ENCODE measurements around the gene QRFP. TPM values are rescaled to one million over a fixed set of nuclear protein-coding genes. Genes with fewer than 3 reads are reported as not detected.

Gene QRFP
- total RNA-seq (2014; rRNA removed; shearing (Covaris generic); ENCODE audit: low replicate concordance), result not detected in 2 replicates

DNA sequence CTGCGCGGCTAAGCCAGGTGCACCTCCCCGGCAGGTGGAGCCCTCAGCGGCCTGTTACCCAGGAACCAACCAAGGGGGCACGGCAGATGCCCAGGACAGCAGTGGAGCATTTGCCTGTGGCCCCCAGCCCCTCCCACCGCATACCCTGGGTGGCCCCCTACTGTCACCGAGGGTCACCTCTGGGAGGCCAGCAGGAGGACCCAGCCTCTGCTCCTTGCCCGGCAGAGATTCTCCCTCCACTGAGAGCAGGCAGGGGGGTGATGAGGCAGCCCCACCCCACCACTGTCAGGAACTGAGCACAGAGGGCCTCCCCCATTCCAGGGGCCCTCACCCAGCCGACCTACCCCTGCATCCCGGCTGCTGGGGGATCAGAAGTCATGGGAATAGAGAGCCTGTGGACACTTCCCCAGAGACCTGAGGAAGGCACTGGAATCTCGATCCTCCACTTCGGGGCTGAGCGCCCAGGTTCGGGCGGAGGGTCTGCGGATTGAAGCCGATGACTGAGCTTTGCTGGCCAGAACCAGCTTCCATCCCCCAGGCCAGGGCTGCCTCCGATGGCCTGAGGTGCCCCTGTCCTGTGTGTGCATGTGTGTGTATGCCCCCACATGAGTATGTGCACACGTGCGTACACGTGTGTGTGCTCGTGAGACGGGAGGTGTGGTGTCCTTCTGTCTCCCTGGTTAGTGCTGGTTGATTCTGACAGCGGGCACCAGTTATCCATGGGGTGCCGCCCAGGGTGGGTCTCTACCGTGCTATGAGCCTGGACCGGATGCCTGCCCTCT is at the start of gene QRFP:
QRFP (minus strand) TSS at position 580 of the 782 bp plus-strand sequence. CDS start 2,974 bp downstream, outside the sequence.
- in situ Hi-C loops (cut with HindIII; ENCODE audit: low pct_unique_long_range_greater_than_20kb, low sequenced_read_pairs), result no loop called here
- DNase-seq (ENCODE audit: low read depth), result no peak

DNA sequence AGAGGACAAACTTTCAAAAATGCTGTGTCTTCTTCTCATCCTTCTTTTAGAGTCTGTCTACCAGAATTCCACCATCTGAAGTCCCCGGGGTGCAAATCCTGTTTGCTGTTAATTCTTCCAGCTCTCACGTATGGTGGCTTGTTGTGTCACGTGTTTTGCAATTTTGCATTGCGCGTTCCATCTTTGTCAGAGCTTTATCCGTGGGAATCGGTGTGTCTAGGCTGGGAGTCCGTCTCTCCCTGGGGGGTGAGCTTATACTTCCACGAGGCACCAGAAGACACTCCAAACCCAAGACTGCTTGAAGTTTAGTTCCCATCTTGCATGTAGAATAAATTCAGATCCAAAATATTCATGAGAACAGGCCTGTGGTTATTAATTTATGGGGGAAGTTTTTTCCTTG is 48.6 kb upstream of the QRFP start:
- in situ Hi-C loops (cut with HindIII; ENCODE audit: low pct_unique_long_range_greater_than_20kb, low sequenced_read_pairs), result no loop called here
- no peak for DNase-seq (ENCODE audit: low read depth)

DNA sequence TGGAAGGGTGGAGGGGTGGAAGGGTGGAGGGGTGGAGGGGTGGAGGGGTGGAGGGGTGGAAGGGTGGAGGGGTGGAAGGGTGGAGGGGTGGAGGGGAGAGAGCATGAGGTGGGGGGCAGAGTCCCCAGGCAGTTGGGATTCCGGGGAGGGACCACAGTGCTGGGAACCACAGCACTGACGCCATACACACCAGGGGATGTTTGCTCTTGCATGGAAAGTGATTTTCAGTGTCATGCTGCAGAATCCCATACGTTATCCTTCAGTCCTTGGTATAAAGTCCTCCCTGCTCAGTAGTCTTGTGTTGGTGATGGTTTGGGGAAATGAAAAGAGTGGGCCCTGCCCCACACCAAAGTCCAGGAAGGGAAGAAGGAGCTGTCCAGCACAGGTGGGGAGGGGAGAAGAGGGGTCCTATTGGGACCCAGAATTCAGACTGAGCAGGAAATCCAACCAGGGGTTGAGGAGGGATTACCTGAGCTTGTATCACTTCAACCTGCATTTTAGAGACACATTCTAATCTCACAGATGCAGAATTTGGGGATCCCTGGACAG is 48.0 kb upstream of the QRFP start:
- in situ Hi-C loops (cut with HindIII; ENCODE audit: low pct_unique_long_range_greater_than_20kb, low sequenced_read_pairs), result no loop called here
- no peak for DNase-seq (ENCODE audit: low read depth)

- DNase-seq (ENCODE audit: low read depth), result no peak
- in situ Hi-C loops (cut with HindIII; ENCODE audit: low pct_unique_long_range_greater_than_20kb, low sequenced_read_pairs), result no loop called here
These were observed 47.2 kb upstream of the QRFP start for GRCh38 chr9:130943777-130944176.

GRCh38 chr9:130943221-130943620 is 46.6 kb upstream of the QRFP start:
- in situ Hi-C loops (cut with HindIII; ENCODE audit: low pct_unique_long_range_greater_than_20kb, low sequenced_read_pairs), result no loop called here
- DNase-seq (ENCODE audit: low read depth), result no peak

DNA sequence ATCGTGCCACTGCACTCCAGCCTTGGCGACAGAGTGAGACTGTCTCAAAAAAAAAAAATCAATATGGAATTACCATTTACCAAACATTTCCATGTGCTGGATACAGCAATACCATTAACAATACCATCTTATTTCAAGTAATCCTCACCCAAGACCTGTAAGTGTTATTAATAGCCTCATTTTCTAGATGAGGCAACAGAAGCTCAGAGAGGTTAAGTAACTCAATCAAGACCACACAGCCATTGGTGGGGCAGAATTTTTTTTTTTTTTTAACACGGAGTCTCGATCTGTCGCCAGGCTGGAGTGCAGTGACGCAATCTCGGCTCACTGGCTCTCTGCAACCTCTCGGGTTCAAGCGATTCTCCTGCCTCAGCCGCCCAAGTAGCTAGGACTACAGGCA is 46.1 kb upstream of the QRFP start:
- no peak for DNase-seq (ENCODE audit: low read depth)
- in situ Hi-C loops (cut with HindIII; ENCODE audit: low pct_unique_long_range_greater_than_20kb, low sequenced_read_pairs), result no loop called here

DNA sequence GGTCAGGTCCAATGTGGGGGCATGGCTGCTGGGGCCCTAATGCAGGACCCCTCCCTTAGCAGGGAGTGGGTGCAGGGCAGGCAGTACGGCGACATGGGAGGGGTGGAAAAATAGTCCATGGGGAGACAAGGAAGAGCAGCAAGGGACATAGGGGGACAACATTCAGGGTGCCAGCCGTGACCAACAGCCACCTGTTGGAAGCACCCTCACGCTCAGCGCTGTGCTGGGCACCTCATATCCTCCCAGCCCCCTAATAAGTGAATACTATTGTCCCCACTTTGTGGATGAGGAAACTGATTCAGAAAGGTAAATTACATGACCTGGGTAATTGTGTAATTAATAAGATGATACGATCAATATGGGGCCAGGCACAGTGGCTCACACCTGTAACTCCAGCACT is 45.5 kb upstream of the QRFP start:
- in situ Hi-C loops (cut with HindIII; ENCODE audit: low pct_unique_long_range_greater_than_20kb, low sequenced_read_pairs), result no loop called here
- DNase-seq (ENCODE audit: low read depth), result no peak

GRCh38 chr9:130940693-130941576 is 44.3 kb upstream of the QRFP start:
- peak; percentile 62 for DNase-seq (ENCODE audit: low read depth)
- in situ Hi-C loops (cut with HindIII; ENCODE audit: low pct_unique_long_range_greater_than_20kb, low sequenced_read_pairs), result no loop called here

- in situ Hi-C loops (cut with HindIII; ENCODE audit: low pct_unique_long_range_greater_than_20kb, low sequenced_read_pairs), result no loop called here
- DNase-seq (ENCODE audit: low read depth), result no peak
These were observed 43.5 kb upstream of the QRFP start for GRCh38 chr9:130940027-130940549.

DNA sequence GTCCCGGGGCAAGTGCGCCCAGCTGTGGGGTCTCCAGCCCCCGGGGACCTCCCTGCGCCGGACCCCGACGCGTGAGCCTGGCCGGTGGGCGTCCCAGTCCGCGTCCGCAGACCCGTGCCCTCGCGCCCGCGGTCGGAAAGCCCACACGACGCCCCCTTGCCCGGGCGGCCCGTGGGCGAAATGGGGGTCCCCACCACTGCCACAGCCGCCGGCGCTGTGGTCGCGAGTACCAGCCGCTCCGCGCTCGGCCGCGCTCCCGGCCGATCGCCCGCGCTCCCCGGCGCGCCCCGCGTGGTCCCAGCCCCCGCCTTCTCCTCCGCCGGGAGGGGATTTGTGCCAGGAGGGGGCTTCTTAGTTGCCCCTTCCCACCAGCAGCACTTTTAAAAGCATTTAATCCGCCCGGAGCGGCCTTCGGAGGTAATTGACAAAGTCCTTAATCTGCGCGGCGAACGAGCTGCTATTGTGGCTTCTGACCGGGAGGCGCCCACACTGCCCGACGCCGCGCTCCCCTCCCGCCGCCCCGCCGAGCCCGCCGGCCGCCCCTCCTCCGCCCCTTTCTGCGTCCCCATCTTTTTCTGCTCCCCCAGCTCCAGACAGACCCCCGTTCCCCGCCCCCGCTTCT is 42.9 kb upstream of the QRFP start:
- in situ Hi-C loops (cut with HindIII; ENCODE audit: low pct_unique_long_range_greater_than_20kb, low sequenced_read_pairs), result no loop called here
- no peak for DNase-seq (ENCODE audit: low read depth)

- DNase-seq (ENCODE audit: low read depth), result peak; percentile 67
- in situ Hi-C loops (cut with HindIII; ENCODE audit: low pct_unique_long_range_greater_than_20kb, low sequenced_read_pairs), result no loop called here
These were observed 42.2 kb upstream of the QRFP start, which contains the start of gene FIBCD1 for GRCh38 chr9:130938652-130939404. Gene FIBCD1, minus strand, starts transcription at chr9:130939247. Its CDS starts 640 bp downstream, at chr9:130938607.

- in situ Hi-C loops (cut with HindIII; ENCODE audit: low pct_unique_long_range_greater_than_20kb, low sequenced_read_pairs), result no loop called here
- no peak for DNase-seq (ENCODE audit: low read depth)
These were observed 41.6 kb upstream of the QRFP start for GRCh38 chr9:130938184-130938651.

- in situ Hi-C loops (cut with HindIII; ENCODE audit: low pct_unique_long_range_greater_than_20kb, low sequenced_read_pairs), result no loop called here
- DNase-seq (ENCODE audit: low read depth), result no peak
These were observed 40.8 kb upstream of the QRFP start for GRCh38 chr9:130937146-130938076.

- in situ Hi-C loops (cut with HindIII; ENCODE audit: low pct_unique_long_range_greater_than_20kb, low sequenced_read_pairs), result no loop called here
- DNase-seq (ENCODE audit: low read depth), result peak; percentile 93
These were observed 39.9 kb upstream of the QRFP start for GRCh38 chr9:130936285-130937117.

DNA sequence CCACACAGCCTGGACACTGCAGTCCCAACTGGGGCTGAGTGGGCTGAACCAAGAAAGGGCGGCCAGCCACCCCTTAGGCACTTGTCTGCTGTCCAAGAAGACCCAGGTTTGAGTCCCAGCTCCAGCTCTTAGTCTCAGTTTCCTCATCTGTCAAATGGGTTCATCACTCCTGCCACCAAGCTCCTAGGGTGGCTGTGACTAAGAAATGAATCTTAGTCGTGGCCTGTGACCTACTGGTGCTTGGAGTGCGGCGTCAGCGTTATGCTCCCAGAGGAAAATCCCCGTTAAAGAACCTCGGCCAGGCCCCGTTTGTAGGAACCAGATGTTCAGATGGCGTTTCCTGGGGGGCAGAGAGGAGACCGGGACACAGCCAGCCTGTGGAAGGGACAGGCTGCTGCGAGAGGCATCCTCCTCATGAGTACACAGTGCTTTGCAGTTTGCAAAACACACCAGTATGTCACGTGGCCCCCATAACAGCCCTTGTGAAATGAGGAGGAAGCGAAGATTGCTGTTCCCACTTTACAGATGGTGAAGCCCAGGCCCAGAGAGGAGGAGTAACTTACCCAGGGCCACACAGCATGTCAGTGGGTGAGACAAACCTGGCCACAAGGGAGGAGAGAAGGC is 39.1 kb upstream of the QRFP start:
- no peak for DNase-seq (ENCODE audit: low read depth)
- in situ Hi-C loops (cut with HindIII; ENCODE audit: low pct_unique_long_range_greater_than_20kb, low sequenced_read_pairs), result no loop called here
